ENCODE data around the gene INAFM2.

Gene INAFM2

GRCh38 chr15:40323239-40323952 lies at the start of gene INAFM2:
Gene INAFM2 (plus strand): TSS chr15:40323692. CDS start chr15:40324056, 364 bp downstream.
- peaks cover 5% of the 10 kb centered on the region for H3K36me3 ChIP-seq (ENCODE audit: control insufficient read depth, insufficient read depth, low read length, severe bottlenecking)
- H3K9ac ChIP-seq (ENCODE audit: low read length): peak within 1 kb of the TSS; percentile 85
- DNase-seq (ENCODE audit: low read depth): peak; percentile 93
- H3K9me3 ChIP-seq (ENCODE audit: control insufficient read depth, low read length): no peaks in the 10 kb centered on the region
- H3K4me1 ChIP-seq (ENCODE audit: control insufficient read depth, insufficient read depth, low read length): peaks cover 38% of the 10 kb centered on the region
- H3K4me3 ChIP-seq (ENCODE audit: low read length): peak within 1 kb of the TSS; percentile 83
- H3K27me3 ChIP-seq (replicated peaks; ENCODE audit: control insufficient read depth, insufficient read depth, low read length): no peaks in the 10 kb centered on the region

DNA sequence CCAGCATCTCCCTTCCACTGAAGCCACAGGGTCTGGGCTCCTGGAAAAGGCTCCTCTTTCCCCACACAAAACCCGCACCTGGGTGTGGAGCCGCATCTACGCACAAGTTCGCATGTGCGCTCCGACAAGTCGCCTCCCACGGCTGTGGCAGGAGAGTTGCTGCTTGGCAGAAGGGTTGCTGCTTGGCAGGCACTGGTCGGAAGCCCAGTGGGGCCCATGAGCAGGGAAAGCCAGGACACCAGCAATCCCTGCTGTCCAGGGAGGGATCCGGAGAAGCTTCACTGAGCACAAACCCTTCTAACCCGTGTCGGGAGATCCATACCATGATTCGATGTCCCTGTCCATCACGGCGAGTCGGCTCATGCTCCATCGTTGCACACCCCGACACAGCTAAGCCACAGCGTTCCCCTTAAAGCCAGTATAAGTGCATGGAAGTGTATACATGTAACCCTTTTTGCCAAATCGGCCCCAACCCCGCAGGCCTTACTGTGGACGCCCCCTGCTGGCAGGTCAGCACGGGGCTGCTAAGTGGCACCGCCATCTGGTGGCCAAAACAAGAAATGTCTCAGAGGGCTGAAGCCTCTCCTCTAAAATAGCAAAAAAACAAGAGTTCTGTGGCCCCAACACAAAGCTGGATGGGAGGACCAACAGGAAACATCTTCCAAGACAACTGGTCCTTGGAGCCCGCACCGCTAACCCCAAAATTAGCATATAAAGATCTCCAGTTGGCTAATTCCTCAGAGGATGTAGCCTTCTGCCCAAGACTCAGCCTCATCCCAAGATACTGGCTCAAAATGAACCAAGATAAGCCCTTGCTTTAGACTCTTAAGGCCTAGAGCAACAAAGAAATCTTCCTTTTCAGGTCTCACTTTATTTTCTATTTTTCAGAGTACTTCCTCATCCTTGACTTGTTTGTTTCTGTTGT lies 48.9 kb upstream of the INAFM2 start:
- H3K9me3 ChIP-seq (ENCODE audit: control insufficient read depth, low read length): no peaks in the 10 kb centered on the region

GRCh38 chr15:40275523-40275922 lies 48.0 kb upstream of the INAFM2 start:
- no peak for DNase-seq (ENCODE audit: low read depth)
- H3K9me3 ChIP-seq (ENCODE audit: control insufficient read depth, low read length): no peaks in the 10 kb centered on the region
- no peak overlapping the region for H3K9ac ChIP-seq (ENCODE audit: low read length)
- H3K4me1 ChIP-seq (ENCODE audit: control insufficient read depth, insufficient read depth, low read length): peaks cover 2% of the 10 kb centered on the region
- H3K4me3 ChIP-seq (ENCODE audit: low read length): no peak overlapping the region
- no peaks in the 10 kb centered on the region for H3K36me3 ChIP-seq (ENCODE audit: control insufficient read depth, insufficient read depth, low read length, severe bottlenecking)
- H3K27me3 ChIP-seq (replicated peaks; ENCODE audit: control insufficient read depth, insufficient read depth, low read length): peaks cover 34% of the 10 kb centered on the region

More for the DNA sequence above, 48.9 kb upstream of the INAFM2 start:
- H3K36me3 ChIP-seq (ENCODE audit: control insufficient read depth, insufficient read depth, low read length, severe bottlenecking): no peaks in the 10 kb centered on the region
- H3K27me3 ChIP-seq (replicated peaks; ENCODE audit: control insufficient read depth, insufficient read depth, low read length): peaks cover 27% of the 10 kb centered on the region
- H3K9ac ChIP-seq (ENCODE audit: low read length): no peak overlapping the region
- peak; percentile 95 for DNase-seq (ENCODE audit: low read depth)
- peaks cover 2% of the 10 kb centered on the region for H3K4me1 ChIP-seq (ENCODE audit: control insufficient read depth, insufficient read depth, low read length)
- H3K4me3 ChIP-seq (ENCODE audit: low read length): no peak overlapping the region

GRCh38 chr15:40275954-40276353 lies 47.5 kb upstream of the INAFM2 start:
- no peak overlapping the region for H3K9ac ChIP-seq (ENCODE audit: low read length)

DNA sequence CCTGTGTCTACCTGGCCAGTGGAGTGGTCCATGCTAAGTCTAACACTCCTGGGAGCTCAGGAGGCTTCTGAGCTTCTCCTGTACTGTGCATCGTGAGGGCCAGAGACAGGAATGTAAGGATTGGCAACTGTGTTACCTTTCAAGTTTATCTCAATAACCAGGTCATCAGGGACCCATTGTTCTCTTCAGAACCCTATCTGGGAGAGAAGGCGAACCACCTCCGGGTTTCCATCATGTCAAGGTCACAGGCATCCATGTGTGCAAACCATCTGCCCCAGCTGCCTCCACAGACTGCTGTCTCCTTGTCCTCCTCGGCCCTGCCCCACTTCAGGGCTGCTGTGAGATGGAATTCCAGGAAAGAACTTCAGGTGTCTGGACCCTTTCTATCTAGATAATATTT lies 46.6 kb upstream of the INAFM2 start:
- Histone ChIP-seq H3K36me3 (ENCODE audit: control insufficient read depth, insufficient read depth, low read length, severe bottlenecking) (no peaks in the 10 kb centered on the region), H3K9ac (ENCODE audit: low read length) (no peak overlapping the region), H3K4me3 (ENCODE audit: low read length) (no peak overlapping the region), H3K27me3 (replicated peaks; ENCODE audit: control insufficient read depth, insufficient read depth, low read length) (peaks cover 44% of the 10 kb centered on the region), H3K9me3 (ENCODE audit: control insufficient read depth, low read length) (no peaks in the 10 kb centered on the region), H3K4me1 (ENCODE audit: control insufficient read depth, insufficient read depth, low read length) (peaks cover 2% of the 10 kb centered on the region)
- DNase-seq (ENCODE audit: low read depth): no peak

More at GRCh38 chr15:40275954-40276353, 47.5 kb upstream of the INAFM2 start:
- Histone ChIP-seq H3K4me3 (ENCODE audit: low read length) (no peak overlapping the region), H3K27me3 (replicated peaks; ENCODE audit: control insufficient read depth, insufficient read depth, low read length) (peaks cover 39% of the 10 kb centered on the region), H3K36me3 (ENCODE audit: control insufficient read depth, insufficient read depth, low read length, severe bottlenecking) (no peaks in the 10 kb centered on the region), H3K4me1 (ENCODE audit: control insufficient read depth, insufficient read depth, low read length) (peaks cover 2% of the 10 kb centered on the region), H3K9me3 (ENCODE audit: control insufficient read depth, low read length) (no peaks in the 10 kb centered on the region)
- no peak for DNase-seq (ENCODE audit: low read depth)

DNA sequence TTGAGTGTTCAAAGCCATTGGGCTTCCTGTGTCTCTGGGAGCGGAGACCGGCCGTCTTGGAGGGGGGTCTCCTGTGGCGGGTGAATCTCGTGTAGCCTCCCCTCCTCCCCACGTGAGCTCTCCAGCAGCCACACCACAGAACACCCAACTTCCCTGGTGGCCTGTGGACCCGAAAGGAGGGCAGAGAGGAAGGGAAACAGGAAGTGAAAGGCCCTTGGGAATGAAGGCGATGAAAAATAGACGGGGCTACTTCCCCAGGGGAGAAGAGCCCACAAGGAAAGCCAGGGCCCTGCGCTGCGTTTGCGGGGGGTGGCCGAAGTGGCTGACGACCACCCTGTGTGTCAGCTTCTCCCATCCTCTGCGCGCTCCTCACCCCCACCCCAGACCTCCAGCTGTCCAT lies 46.0 kb upstream of the INAFM2 start:
- Histone ChIP-seq H3K4me3 (ENCODE audit: low read length) (no peak overlapping the region), H3K9me3 (ENCODE audit: control insufficient read depth, low read length) (no peaks in the 10 kb centered on the region), H3K36me3 (ENCODE audit: control insufficient read depth, insufficient read depth, low read length, severe bottlenecking) (no peaks in the 10 kb centered on the region), H3K27me3 (replicated peaks; ENCODE audit: control insufficient read depth, insufficient read depth, low read length) (peaks cover 44% of the 10 kb centered on the region), H3K9ac (ENCODE audit: low read length) (no peak overlapping the region), H3K4me1 (ENCODE audit: control insufficient read depth, insufficient read depth, low read length) (peaks cover 6% of the 10 kb centered on the region)
- DNase-seq (ENCODE audit: low read depth): no peak

- Histone ChIP-seq H3K9me3 (ENCODE audit: control insufficient read depth, low read length) (no peaks in the 10 kb centered on the region), H3K4me3 (ENCODE audit: low read length) (no peak overlapping the region), H3K36me3 (ENCODE audit: control insufficient read depth, insufficient read depth, low read length, severe bottlenecking) (no peaks in the 10 kb centered on the region), H3K27me3 (replicated peaks; ENCODE audit: control insufficient read depth, insufficient read depth, low read length) (peaks cover 44% of the 10 kb centered on the region), H3K9ac (ENCODE audit: low read length) (no peak overlapping the region), H3K4me1 (ENCODE audit: control insufficient read depth, insufficient read depth, low read length) (peaks cover 6% of the 10 kb centered on the region)
- DNase-seq (ENCODE audit: low read depth): no peak
Measured at GRCh38 chr15:40278026-40278425, 45.5 kb upstream of the INAFM2 start.

DNA sequence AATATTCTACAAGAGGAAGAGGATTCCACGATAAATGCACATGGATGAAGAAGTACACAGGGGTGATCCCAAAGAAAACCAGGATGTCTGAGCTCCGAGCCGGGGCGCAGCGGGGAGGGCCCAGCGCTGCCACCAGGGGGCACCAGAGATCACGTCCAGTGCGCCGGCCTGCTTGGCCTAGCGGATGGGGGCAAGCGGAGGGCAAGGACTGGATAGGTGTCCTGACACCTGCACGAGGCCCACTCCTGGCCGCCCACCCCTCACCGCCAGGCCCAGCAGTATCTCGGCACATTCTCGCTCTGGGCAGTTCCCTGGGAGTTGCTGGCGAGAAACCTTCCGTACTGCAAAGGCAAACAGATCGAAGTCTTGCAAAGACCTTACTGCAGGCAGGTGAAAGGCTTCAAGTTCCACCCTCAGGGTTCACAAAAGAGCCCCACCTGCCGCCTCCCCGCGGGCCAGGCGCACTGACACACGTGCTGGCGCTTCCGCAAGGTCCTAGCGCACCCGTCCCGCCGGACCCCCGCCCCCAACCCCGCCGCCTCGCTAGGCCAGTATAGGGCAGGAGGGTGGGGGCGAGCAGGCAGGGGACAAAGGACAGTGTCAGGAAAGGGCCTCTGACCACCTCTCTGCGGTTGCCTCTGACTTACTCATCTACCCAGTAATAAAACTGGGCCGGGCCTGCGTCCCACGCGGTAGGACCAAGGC lies 43.9 kb upstream of the INAFM2 start:
- H3K9me3 ChIP-seq (ENCODE audit: control insufficient read depth, low read length): no peaks in the 10 kb centered on the region
- no peak overlapping the region for H3K4me3 ChIP-seq (ENCODE audit: low read length)
- peak; percentile 83 for DNase-seq (ENCODE audit: low read depth)
- H3K9ac ChIP-seq (ENCODE audit: low read length): no peak overlapping the region
- no peaks in the 10 kb centered on the region for H3K36me3 ChIP-seq (ENCODE audit: control insufficient read depth, insufficient read depth, low read length, severe bottlenecking)
- peaks cover 44% of the 10 kb centered on the region for H3K27me3 ChIP-seq (replicated peaks; ENCODE audit: control insufficient read depth, insufficient read depth, low read length)
- H3K4me1 ChIP-seq (ENCODE audit: control insufficient read depth, insufficient read depth, low read length): peaks cover 6% of the 10 kb centered on the region

GRCh38 chr15:40280260-40281056 lies 43.0 kb upstream of the INAFM2 start:
- H3K9ac ChIP-seq (ENCODE audit: low read length): no peak overlapping the region
- no peaks in the 10 kb centered on the region for H3K36me3 ChIP-seq (ENCODE audit: control insufficient read depth, insufficient read depth, low read length, severe bottlenecking)
- peaks cover 44% of the 10 kb centered on the region for H3K27me3 ChIP-seq (replicated peaks; ENCODE audit: control insufficient read depth, insufficient read depth, low read length)
- peaks cover 12% of the 10 kb centered on the region for H3K4me1 ChIP-seq (ENCODE audit: control insufficient read depth, insufficient read depth, low read length)
- H3K9me3 ChIP-seq (ENCODE audit: control insufficient read depth, low read length): no peaks in the 10 kb centered on the region
- no peak overlapping the region for H3K4me3 ChIP-seq (ENCODE audit: low read length)
- no peak for DNase-seq (ENCODE audit: low read depth)

DNA sequence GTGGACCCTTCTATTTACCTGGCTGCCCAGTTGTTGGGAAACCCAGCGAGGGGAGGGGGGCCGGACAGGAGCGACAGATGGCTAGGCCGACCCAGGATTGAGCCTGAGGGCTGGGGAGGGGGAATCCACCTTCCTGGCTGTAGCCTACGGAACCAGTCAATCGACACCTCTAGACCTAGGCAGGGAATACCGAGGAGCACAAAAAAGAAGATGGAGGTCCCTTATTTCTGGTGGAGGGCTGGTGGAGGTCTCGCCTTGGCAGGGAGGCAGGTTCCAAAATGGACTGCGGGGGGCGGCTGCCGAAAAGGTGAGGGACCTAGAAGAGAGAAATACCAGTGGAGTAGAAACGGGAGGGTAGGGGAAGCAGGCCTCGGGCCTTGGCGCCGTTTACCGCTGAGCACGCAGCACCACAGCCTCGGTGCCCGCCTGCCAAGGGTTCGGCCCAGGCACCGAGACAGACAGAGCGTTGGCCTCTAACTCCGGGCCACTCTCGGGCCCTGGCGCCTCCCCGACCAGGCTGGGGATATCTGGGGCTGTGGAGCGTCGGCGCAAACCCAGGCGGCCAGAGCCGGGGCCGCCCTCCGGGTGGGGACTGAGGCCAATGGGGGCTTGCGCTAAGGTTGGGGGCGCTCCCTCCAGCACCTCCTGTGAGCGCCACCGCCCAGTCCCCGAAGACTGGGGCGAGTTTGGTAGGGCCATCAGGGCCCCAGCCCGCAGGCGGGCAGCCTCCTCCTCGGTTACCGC lies 42.3 kb upstream of the INAFM2 start:
- Histone ChIP-seq H3K4me1 (ENCODE audit: control insufficient read depth, insufficient read depth, low read length) (peaks cover 17% of the 10 kb centered on the region), H3K36me3 (ENCODE audit: control insufficient read depth, insufficient read depth, low read length, severe bottlenecking) (no peaks in the 10 kb centered on the region), H3K27me3 (replicated peaks; ENCODE audit: control insufficient read depth, insufficient read depth, low read length) (peaks cover 44% of the 10 kb centered on the region), H3K9me3 (ENCODE audit: control insufficient read depth, low read length) (no peaks in the 10 kb centered on the region), H3K4me3 (ENCODE audit: low read length) (no peak overlapping the region), H3K9ac (ENCODE audit: low read length) (no peak overlapping the region)
- no peak for DNase-seq (ENCODE audit: low read depth)
